GM12801 (cell line): ENCODE data around the gene CABLES2.

Experiments
- CTCF ChIP-seq: IDR thresholded peaks from one replicate; pipeline ENCODE4 v1.5.1; 2011; ENCODE audit warnings: control low read depth; ENCODE audit not compliant: insufficient read length; ENCODE audit errors: extremely low read depth

Gene CABLES2

GRCh38 chr20:62370807-62371587 is 36.1 kb downstream of the CABLES2 start:
- no peak for TF ChIP-seq CTCF

- TF ChIP-seq CTCF = no peak
These were observed 36.8 kb downstream of the CABLES2 start for GRCh38 chr20:62370115-62370806.

- TF ChIP-seq CTCF = no peak
These were observed 37.3 kb downstream of the CABLES2 start for GRCh38 chr20:62369815-62370114.

- TF ChIP-seq CTCF = no peak
These were observed 37.9 kb downstream of the CABLES2 start for GRCh38 chr20:62368976-62369814.

GRCh38 chr20:62368392-62368975 is 38.6 kb downstream of the CABLES2 start:
- TF ChIP-seq CTCF = no peak

- TF ChIP-seq CTCF = no peak
These were observed 39.3 kb downstream of the CABLES2 start for GRCh38 chr20:62367633-62368391.

- no peak for TF ChIP-seq CTCF
These were observed 39.9 kb downstream of the CABLES2 start, which contains the start of gene LAMA5 for GRCh38 chr20:62367136-62367632. LAMA5 (minus strand) TSS chr20:62367312; CDS start chr20:62367245, 67 bp downstream.
